Ascending aorta (tissue), 2 donors: Measurements from ENCODE around the gene H6PD. TPM values are rescaled to one million over a fixed set of nuclear protein-coding genes. Genes with fewer than 3 reads are reported as not detected.

ENCODE experiments used
- DNase-seq, 2 donors: peaks; one replicate each; pipeline ENCODE4 v3.0.0-alpha.2; 2019; ENCODE audit warnings: low spot score in 2 of 2
- H3K27ac ChIP-seq, 2 donors: fragments of 200-600 bp; sonication (generic); one replicate each; pipeline ENCODE4 v1.5.1; 2016 to 2017; ENCODE audit warnings: mild to moderate bottlenecking in 1 of 2
- H3K27me3 ChIP-seq: fragments of 200-600 bp; sonication (generic); one replicate; pipeline ENCODE4 v1.5.1; 2017
- H3K36me3 ChIP-seq, 2 donors: fragments of 200-600 bp; sonication (generic); one replicate each; pipeline ENCODE4 v1.5.1; 2016
- H3K4me1 ChIP-seq, 2 donors: fragments of 200-600 bp; sonication (generic); one replicate each; pipeline ENCODE4 v1.5.1; 2016 to 2017; ENCODE audit warnings: mild to moderate bottlenecking in 1 of 2
- H3K4me3 ChIP-seq, 2 donors: fragments of 200-600 bp; sonication (generic); one replicate each; pipeline ENCODE4 v1.5.1; 2016 to 2017; ENCODE audit warnings: mild to moderate bottlenecking in 1 of 2
- H3K9me3 ChIP-seq, 2 donors: fragments of 200-600 bp; sonication (generic); one replicate each; pipeline ENCODE4 v1.5.1; 2016
- CTCF ChIP-seq, 3 experiments: fragments of 200-600 bp in 2 of 3; fragments of 450-650 bp in 1 of 3; sonication (generic) in 2 of 3; IDR thresholded peaks; one replicate each; pipeline ENCODE4 v1.5.1; 2016 to 2019; ENCODE audit warnings: antibody characterized with exemption in 3 of 3, mild to moderate bottlenecking in 1 of 3, moderate library complexity in 1 of 3
- intact Hi-C: fragments of 100-400 bp; cut with DNase I; formaldehyde crosslinking; loops from one replicate; pipeline ENCODE4 v1.15.1; 2023
- total RNA-seq: library from RNA; depleted of rRNA; stranded (reverse); fragments of >200 nt; gene quantifications from one replicate; pipeline ENCODE4 v1.1.0, GENCODE V29; 2016

H6PD gene
- total RNA-seq, 1 donor from 2014 or later, result 56.8 TPM

GRCh38 chr1:9224664-9225410 lies 9.7 kb upstream of the H6PD start:
- Histone ChIP-seq H3K9me3 (no peaks in the 10 kb centered on the region), H3K27me3 (no peaks in the 10 kb centered on the region), H3K4me3 (no peak overlapping the region), H3K36me3 (no peaks in the 10 kb centered on the region), H3K27ac (no peak overlapping the region), H3K4me1 (no peaks in the 10 kb centered on the region)
- DNase-seq, result no peak
- intact Hi-C loops, result no loop called here
- no peak for TF ChIP-seq CTCF (IDR thresholded peaks at IDR 0.05)

GRCh38 chr1:9225411-9225785 lies 9.2 kb upstream of the H6PD start:
- no peaks in the 10 kb centered on the region for H3K27me3 ChIP-seq
- H3K9me3 ChIP-seq, result no peaks in the 10 kb centered on the region
- H3K4me3 ChIP-seq, result no peak overlapping the region
- no peak overlapping the region for H3K27ac ChIP-seq
- TF ChIP-seq CTCF (IDR thresholded peaks at IDR 0.05), result no peak
- DNase-seq, result no peak
- H3K4me1 ChIP-seq, result no peaks in the 10 kb centered on the region
- intact Hi-C loops, result no loop called here
- no peaks in the 10 kb centered on the region for H3K36me3 ChIP-seq

- no peak for DNase-seq
- Histone ChIP-seq H3K27ac (no peak overlapping the region), H3K9me3 (no peaks in the 10 kb centered on the region), H3K27me3 (no peaks in the 10 kb centered on the region), H3K4me1 (peaks cover 0 to 8% of the 10 kb centered on the region in 2 donors), H3K4me3 (no peak overlapping the region), H3K36me3 (no peaks in the 10 kb centered on the region)
- TF ChIP-seq CTCF (IDR thresholded peaks at IDR 0.05), result no peak
- intact Hi-C loops, result no loop called here
Observed at GRCh38 chr1:9228609-9229008, 6.0 kb upstream of the H6PD start.

GRCh38 chr1:9229549-9229948 lies 5.0 kb upstream of the H6PD start:
- Histone ChIP-seq H3K9me3 (no peaks in the 10 kb centered on the region), H3K36me3 (no peaks in the 10 kb centered on the region), H3K27me3 (no peaks in the 10 kb centered on the region), H3K4me3 (no peak overlapping the region), H3K4me1 (peaks cover 0 to 14% of the 10 kb centered on the region in 2 donors), H3K27ac (no peak overlapping the region)
- intact Hi-C loops, result no loop called here
- no peak for DNase-seq
- no peak for TF ChIP-seq CTCF (IDR thresholded peaks at IDR 0.05)

- Histone ChIP-seq H3K27me3 (no peaks in the 10 kb centered on the region), H3K4me3 (no peak overlapping the region), H3K9me3 (no peaks in the 10 kb centered on the region), H3K27ac (no peak overlapping the region), H3K4me1 (peaks cover 0 to 23% of the 10 kb centered on the region in 2 donors), H3K36me3 (no peaks in the 10 kb centered on the region)
- TF ChIP-seq CTCF (IDR thresholded peaks at IDR 0.05), result no peak
- intact Hi-C loops, result loop anchor here (5.0 kb wide), 2 partner anchors 49 to 104 kb away; partner anchors contain the start of gene GPR157
- no peak for DNase-seq
Observed at GRCh38 chr1:9230869-9231533, 3.6 kb upstream of the H6PD start.
